ENCODE measurements around the gene BCL11B.

The BCL11B gene

GRCh38 chr14:99173506-99173905, 98.5 kb downstream of the BCL11B start:
- Histone ChIP-seq H3K4me1 (ENCODE audit: control insufficient read depth, insufficient read depth, low read length) (no peaks in the 10 kb centered on the region), H3K27me3 (ENCODE audit: control insufficient read depth, insufficient read depth, low read length) (no peaks in the 10 kb centered on the region), H3K36me3 (ENCODE audit: control insufficient read depth, insufficient read depth, low read length) (no peaks in the 10 kb centered on the region), H3K9ac (ENCODE audit: low read length) (no peak overlapping the region), H3K4me3 (ENCODE audit: low read length) (no peak overlapping the region), H3K9me3 (ENCODE audit: control insufficient read depth, low read length) (no peaks in the 10 kb centered on the region)

DNA sequence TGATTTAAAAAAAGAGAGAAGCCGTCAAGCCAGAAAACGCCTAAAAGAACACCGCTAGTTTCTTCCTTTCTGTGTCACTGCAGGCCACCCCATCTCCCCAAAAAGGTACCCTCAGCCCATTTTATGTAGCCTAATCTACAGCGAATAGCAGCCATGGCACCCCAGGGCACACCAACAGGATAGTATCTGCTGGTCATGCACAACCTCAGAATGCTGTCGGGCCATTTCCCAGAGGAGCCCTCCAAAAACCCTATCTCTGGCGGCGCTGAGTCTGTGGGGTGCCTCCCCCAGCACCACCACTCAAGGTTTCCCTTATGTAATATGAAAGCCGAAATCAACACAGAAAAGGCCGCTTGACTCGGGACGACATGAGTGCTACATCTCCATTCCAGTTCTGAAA, 98.9 kb downstream of the BCL11B start:
- no peak overlapping the region for H3K9ac ChIP-seq (ENCODE audit: low read length)
- no peak overlapping the region for H3K4me3 ChIP-seq (ENCODE audit: low read length)
- no peaks in the 10 kb centered on the region for H3K27me3 ChIP-seq (ENCODE audit: control insufficient read depth, insufficient read depth, low read length)
- no peaks in the 10 kb centered on the region for H3K36me3 ChIP-seq (ENCODE audit: control insufficient read depth, insufficient read depth, low read length)
- no peaks in the 10 kb centered on the region for H3K4me1 ChIP-seq (ENCODE audit: control insufficient read depth, insufficient read depth, low read length)
- H3K9me3 ChIP-seq (ENCODE audit: control insufficient read depth, low read length) = no peaks in the 10 kb centered on the region

- Histone ChIP-seq H3K36me3 (ENCODE audit: control insufficient read depth, insufficient read depth, low read length) (no peaks in the 10 kb centered on the region), H3K9ac (ENCODE audit: low read length) (no peak overlapping the region), H3K4me1 (ENCODE audit: control insufficient read depth, insufficient read depth, low read length) (no peaks in the 10 kb centered on the region)
Observed at GRCh38 chr14:99171396-99171795, 100.6 kb downstream of the BCL11B start.

DNA sequence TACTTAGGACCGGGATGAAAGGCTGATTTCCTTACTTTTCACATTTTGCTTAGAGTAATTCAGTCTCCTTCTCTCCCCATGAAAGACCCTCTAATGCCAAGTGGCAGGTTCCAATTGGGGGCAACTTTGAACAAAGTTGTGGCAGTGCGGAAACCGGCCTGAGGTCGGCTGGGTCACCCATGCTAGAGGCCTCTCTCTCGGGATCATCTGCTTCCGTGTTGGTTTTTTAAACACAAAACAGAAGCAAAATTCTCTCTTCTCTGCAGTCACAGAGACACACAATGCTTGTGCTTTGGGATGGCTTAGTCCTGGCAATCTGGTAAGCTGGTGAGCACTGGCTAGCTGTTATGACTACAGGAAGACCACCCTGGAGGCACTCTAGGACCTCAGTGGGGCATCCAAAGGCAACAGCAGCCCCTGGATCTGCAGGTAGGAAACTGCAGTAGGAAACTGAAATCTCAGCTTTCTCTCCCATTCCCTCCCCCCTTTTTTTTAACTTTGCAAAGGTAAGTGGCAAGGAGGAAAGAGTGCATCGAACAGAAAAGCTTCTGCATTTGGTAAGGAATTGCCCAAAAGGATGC, 102.1 kb downstream of the BCL11B start:
- Histone ChIP-seq H3K36me3 (ENCODE audit: control insufficient read depth, insufficient read depth, low read length) (no peaks in the 10 kb centered on the region), H3K4me1 (ENCODE audit: control insufficient read depth, insufficient read depth, low read length) (no peaks in the 10 kb centered on the region), H3K27me3 (ENCODE audit: control insufficient read depth, insufficient read depth, low read length) (no peaks in the 10 kb centered on the region), H3K4me3 (ENCODE audit: low read length) (no peak overlapping the region), H3K9me3 (ENCODE audit: control insufficient read depth, low read length) (no peaks in the 10 kb centered on the region), H3K9ac (ENCODE audit: low read length) (no peak overlapping the region)

More at GRCh38 chr14:99171396-99171795, 100.6 kb downstream of the BCL11B start:
- H3K4me3 ChIP-seq (ENCODE audit: low read length) = no peak overlapping the region
- no peaks in the 10 kb centered on the region for H3K27me3 ChIP-seq (ENCODE audit: control insufficient read depth, insufficient read depth, low read length)
- H3K9me3 ChIP-seq (ENCODE audit: control insufficient read depth, low read length) = no peaks in the 10 kb centered on the region

- no peaks in the 10 kb centered on the region for H3K27me3 ChIP-seq (ENCODE audit: control insufficient read depth, insufficient read depth, low read length)
- no peak overlapping the region for H3K4me3 ChIP-seq (ENCODE audit: low read length)
- no peaks in the 10 kb centered on the region for H3K36me3 ChIP-seq (ENCODE audit: control insufficient read depth, insufficient read depth, low read length)
- no peak overlapping the region for H3K9ac ChIP-seq (ENCODE audit: low read length)
- H3K4me1 ChIP-seq (ENCODE audit: control insufficient read depth, insufficient read depth, low read length) = no peaks in the 10 kb centered on the region
- no peaks in the 10 kb centered on the region for H3K9me3 ChIP-seq (ENCODE audit: control insufficient read depth, low read length)
Observed at GRCh38 chr14:99168330-99168729, 103.7 kb downstream of the BCL11B start.

DNA sequence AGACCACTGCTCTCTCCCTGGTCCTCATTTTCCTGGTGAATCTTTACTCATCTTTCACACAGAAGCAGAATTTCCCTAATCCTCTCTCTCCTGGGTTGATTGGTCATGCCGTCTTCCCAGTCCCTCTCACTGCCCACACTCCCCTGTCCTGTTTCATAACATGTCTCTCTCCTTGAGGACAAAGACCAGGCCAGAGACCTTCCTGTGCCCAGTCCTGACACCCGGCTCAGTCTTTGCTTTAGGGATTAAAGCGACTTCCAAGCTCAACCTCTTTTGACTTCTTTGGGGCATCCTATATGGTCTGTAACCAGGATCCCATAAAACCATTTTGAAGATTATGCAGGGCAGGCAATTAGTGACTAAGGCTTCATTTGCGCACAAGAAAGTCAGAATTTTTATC, 105.5 kb downstream of the BCL11B start:
- Histone ChIP-seq H3K27me3 (ENCODE audit: control insufficient read depth, insufficient read depth, low read length) (no peaks in the 10 kb centered on the region), H3K36me3 (ENCODE audit: control insufficient read depth, insufficient read depth, low read length) (no peaks in the 10 kb centered on the region), H3K9ac (ENCODE audit: low read length) (no peak overlapping the region)

GRCh38 chr14:99164712-99165111, 107.3 kb downstream of the BCL11B start:
- H3K4me3 ChIP-seq (ENCODE audit: low read length) = no peak overlapping the region
- H3K4me1 ChIP-seq (ENCODE audit: control insufficient read depth, insufficient read depth, low read length) = no peaks in the 10 kb centered on the region
- H3K27me3 ChIP-seq (ENCODE audit: control insufficient read depth, insufficient read depth, low read length) = no peaks in the 10 kb centered on the region
- H3K36me3 ChIP-seq (ENCODE audit: control insufficient read depth, insufficient read depth, low read length) = no peaks in the 10 kb centered on the region
- no peak overlapping the region for H3K9ac ChIP-seq (ENCODE audit: low read length)
- H3K9me3 ChIP-seq (ENCODE audit: control insufficient read depth, low read length) = no peaks in the 10 kb centered on the region

More for the DNA sequence above, 105.5 kb downstream of the BCL11B start:
- Histone ChIP-seq H3K4me3 (ENCODE audit: low read length) (no peak overlapping the region), H3K9me3 (ENCODE audit: control insufficient read depth, low read length) (no peaks in the 10 kb centered on the region), H3K4me1 (ENCODE audit: control insufficient read depth, insufficient read depth, low read length) (no peaks in the 10 kb centered on the region)

DNA sequence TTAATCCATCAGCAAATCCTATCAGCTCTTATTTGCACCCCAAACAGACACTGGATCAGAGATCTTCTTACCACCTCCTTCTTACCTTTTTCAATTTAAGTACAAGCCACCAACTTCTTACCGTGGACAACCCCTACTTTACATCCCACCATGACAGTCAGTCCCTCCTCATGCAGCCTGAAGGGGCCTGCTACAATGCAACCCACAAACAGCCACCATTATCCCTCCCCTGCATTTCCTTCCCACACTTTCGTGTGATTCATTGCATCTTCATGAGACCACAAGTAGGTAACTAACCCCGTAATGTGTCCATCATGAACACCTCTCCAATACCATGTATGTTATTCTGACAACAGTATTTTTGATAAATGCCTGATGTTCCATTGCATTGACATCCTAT, 108.6 kb downstream of the BCL11B start:
- H3K4me3 ChIP-seq (ENCODE audit: low read length) = no peak overlapping the region
- no peaks in the 10 kb centered on the region for H3K36me3 ChIP-seq (ENCODE audit: control insufficient read depth, insufficient read depth, low read length)
- no peaks in the 10 kb centered on the region for H3K9me3 ChIP-seq (ENCODE audit: control insufficient read depth, low read length)
- no peak overlapping the region for H3K9ac ChIP-seq (ENCODE audit: low read length)
- no peaks in the 10 kb centered on the region for H3K4me1 ChIP-seq (ENCODE audit: control insufficient read depth, insufficient read depth, low read length)
- H3K27me3 ChIP-seq (ENCODE audit: control insufficient read depth, insufficient read depth, low read length) = no peaks in the 10 kb centered on the region

GRCh38 chr14:99159341-99160340, 112.4 kb downstream of the BCL11B start:
- Histone ChIP-seq H3K4me1 (ENCODE audit: control insufficient read depth, insufficient read depth, low read length) (no peaks in the 10 kb centered on the region), H3K4me3 (ENCODE audit: low read length) (no peak overlapping the region), H3K36me3 (ENCODE audit: control insufficient read depth, insufficient read depth, low read length) (no peaks in the 10 kb centered on the region), H3K9me3 (ENCODE audit: control insufficient read depth, low read length) (no peaks in the 10 kb centered on the region), H3K9ac (ENCODE audit: low read length) (no peak overlapping the region), H3K27me3 (ENCODE audit: control insufficient read depth, insufficient read depth, low read length) (no peaks in the 10 kb centered on the region)

DNA sequence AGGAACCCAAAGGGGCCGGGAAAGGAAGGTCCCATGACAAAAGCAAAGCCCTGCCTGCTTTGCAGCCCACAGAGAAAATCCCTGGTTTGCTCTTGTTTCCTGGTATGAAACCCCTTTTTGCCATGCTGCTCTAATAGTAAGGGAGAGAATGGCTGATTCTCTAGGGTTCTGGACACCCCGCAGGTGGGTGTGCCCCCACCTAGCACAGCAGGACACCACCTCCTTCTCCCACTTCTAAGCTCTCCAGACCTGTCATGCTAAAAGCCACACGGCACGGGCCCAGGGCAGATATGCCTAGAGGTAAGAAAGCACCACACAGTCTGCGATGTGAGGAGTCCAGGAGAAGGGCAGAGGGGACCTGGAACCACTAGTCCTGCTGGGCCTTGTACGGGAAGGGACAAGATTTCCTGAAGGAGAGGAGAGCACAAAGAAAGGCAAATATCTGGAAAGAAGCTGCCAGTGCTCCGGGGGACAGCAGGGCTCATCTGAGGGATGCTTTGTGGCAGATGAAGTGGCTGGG, 113.3 kb downstream of the BCL11B start:
- Histone ChIP-seq H3K4me3 (ENCODE audit: low read length) (no peak overlapping the region), H3K9ac (ENCODE audit: low read length) (no peak overlapping the region), H3K27me3 (ENCODE audit: control insufficient read depth, insufficient read depth, low read length) (no peaks in the 10 kb centered on the region)

GRCh38 chr14:99158150-99158549, 113.8 kb downstream of the BCL11B start:
- H3K27me3 ChIP-seq (ENCODE audit: control insufficient read depth, insufficient read depth, low read length) = no peaks in the 10 kb centered on the region
- no peaks in the 10 kb centered on the region for H3K36me3 ChIP-seq (ENCODE audit: control insufficient read depth, insufficient read depth, low read length)

More for the DNA sequence above, 113.3 kb downstream of the BCL11B start:
- no peaks in the 10 kb centered on the region for H3K9me3 ChIP-seq (ENCODE audit: control insufficient read depth, low read length)
- H3K36me3 ChIP-seq (ENCODE audit: control insufficient read depth, insufficient read depth, low read length) = no peaks in the 10 kb centered on the region
- H3K4me1 ChIP-seq (ENCODE audit: control insufficient read depth, insufficient read depth, low read length) = no peaks in the 10 kb centered on the region

GRCh38 chr14:99157676-99158075, 114.3 kb downstream of the BCL11B start:
- Histone ChIP-seq H3K9ac (ENCODE audit: low read length) (no peak overlapping the region), H3K4me3 (ENCODE audit: low read length) (no peak overlapping the region), H3K9me3 (ENCODE audit: control insufficient read depth, low read length) (no peaks in the 10 kb centered on the region), H3K4me1 (ENCODE audit: control insufficient read depth, insufficient read depth, low read length) (no peaks in the 10 kb centered on the region), H3K27me3 (ENCODE audit: control insufficient read depth, insufficient read depth, low read length) (no peaks in the 10 kb centered on the region), H3K36me3 (ENCODE audit: control insufficient read depth, insufficient read depth, low read length) (no peaks in the 10 kb centered on the region)

More at GRCh38 chr14:99158150-99158549, 113.8 kb downstream of the BCL11B start:
- H3K4me1 ChIP-seq (ENCODE audit: control insufficient read depth, insufficient read depth, low read length) = no peaks in the 10 kb centered on the region
- no peaks in the 10 kb centered on the region for H3K9me3 ChIP-seq (ENCODE audit: control insufficient read depth, low read length)
- H3K4me3 ChIP-seq (ENCODE audit: low read length) = no peak overlapping the region
- no peak overlapping the region for H3K9ac ChIP-seq (ENCODE audit: low read length)

Data from mucosa of stomach (tissue), 1 donor.